Esophagus squamous epithelium (tissue), 5 donors: ENCODE measurements around the gene DNAH3. TPM values are rescaled to one million over a fixed set of nuclear protein-coding genes. Genes with fewer than 3 reads are reported as not detected.

Source experiments
- DNase-seq: peaks from one replicate; lab custom pipeline; 2025; lab: John Stamatoyannopoulos, UW
- H3K27ac ChIP-seq, 4 donors: fragments of 200-600 bp; sonication (generic); one replicate each; pipeline ENCODE4 v1.5.1; 2016 to 2019; ENCODE audit warnings: mild to moderate bottlenecking in 1 of 4
- H3K27me3 ChIP-seq, 4 donors: fragments of 200-600 bp; sonication (generic); 1 replicate in 3 of 4; 2 replicates in 1 of 4; pipeline versions ENCODE4 v1.5.1 to v1.6.0; 2017 to 2021; ENCODE audit warnings: antibody characterized with exemption in 1 of 4
- H3K36me3 ChIP-seq, 3 donors: fragments of 200-600 bp; sonication (generic); one replicate each; pipeline ENCODE4 v1.5.1; 2016 to 2019
- H3K4me1 ChIP-seq, 3 donors: fragments of 200-600 bp; sonication (generic); one replicate each; pipeline ENCODE4 v1.5.1; 2017 to 2019
- H3K4me3 ChIP-seq, 4 donors: fragments of 200-600 bp; sonication (generic); 1 replicate in 3 of 4; 2 replicates in 1 of 4; pipeline ENCODE4 v1.5.1; 2016 to 2019; ENCODE audit warnings: mild to moderate bottlenecking in 2 of 4, moderate library complexity in 1 of 4
- H3K9me3 ChIP-seq, 3 donors: fragments of 200-600 bp; sonication (generic); one replicate each; pipeline ENCODE4 v1.5.1; 2016 to 2019
- POLR2A ChIP-seq, 4 donors: fragments of 450-650 bp; IDR thresholded peaks; one replicate each; pipeline ENCODE4 v1.6.1; 2017; ENCODE audit warnings: antibody characterized with exemption in 4 of 4, mild to moderate bottlenecking in 4 of 4, moderate library complexity in 3 of 4
- WGBS, 2 donors: methylation state at CpG; one replicate each; pipeline ENCODE4 v1.1.5; 2018; 5-methylcytosine and 5-hydroxymethylcytosine counted together
- intact Hi-C: fragments of 100-400 bp; cut with DNase I; formaldehyde crosslinking; loops from one replicate; pipeline ENCODE4 v1.15.0; 2022
- total RNA-seq, 4 donors: library from RNA; depleted of rRNA; stranded (reverse); fragments of >200 nt; gene quantifications; one replicate each; pipeline ENCODE4 v1.1.0, GENCODE V29; 2016
- TF ChIP-seq, protein P1 (sequence below), 6 experiments: fragments of 450-650 bp in 4 of 6; fragments of 200-600 bp in 2 of 6; sonication (generic) in 2 of 6; IDR thresholded peaks; one replicate each; pipeline ENCODE4 v1.5.1; 2016 to 2019; ENCODE audit warnings: antibody characterized with exemption in 6 of 6, mild to moderate bottlenecking in 4 of 6, moderate library complexity in 4 of 6
- donor health status: DM: yes; HTN: yes; CAD: no.

The DNAH3 gene
- total RNA-seq, 4 donors from 2014 or later, result 0.57 TPM; not detected in 2

DNA sequence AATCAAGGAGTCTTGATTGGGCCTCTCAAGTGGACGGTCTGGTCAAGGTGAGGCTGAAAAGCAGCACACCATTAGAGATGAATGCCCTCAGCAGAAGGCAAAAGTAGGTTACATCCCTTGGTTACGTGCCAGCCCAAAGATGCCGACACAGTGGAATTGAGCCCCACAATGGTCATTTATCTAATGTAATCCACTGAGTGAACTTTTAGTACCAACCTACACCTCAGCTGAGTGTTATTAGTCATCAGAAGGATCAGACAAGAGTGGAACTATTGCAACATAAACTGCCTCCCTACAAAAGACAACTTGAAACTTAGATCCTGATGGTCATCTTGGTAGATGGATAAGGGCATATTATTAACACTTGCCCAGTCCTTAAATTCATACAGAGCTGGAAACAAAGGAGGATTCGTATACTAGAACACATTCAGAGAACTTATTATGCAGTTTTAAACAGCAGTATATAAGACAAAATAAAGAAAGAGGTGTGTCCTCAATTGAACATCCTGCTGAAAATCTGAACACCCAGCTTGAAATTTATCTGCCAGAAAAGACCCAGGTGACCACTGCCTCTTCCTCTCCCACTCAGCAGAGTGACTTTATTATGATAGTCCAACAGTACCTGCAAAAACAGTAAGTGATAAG is 253.3 kb downstream of the DNAH3 start:
- no peaks in the 10 kb centered on the region for H3K9me3 ChIP-seq
- peak overlapping the region in 3 of 4 donors; percentile 40 to 99 (median 98) for H3K27ac ChIP-seq
- H3K4me1 ChIP-seq, result peaks cover 18 to 51% (median 28%) of the 10 kb centered on the region in 3 donors
- peaks cover 0 to 41% (median 0%) of the 10 kb centered on the region in 3 donors for H3K36me3 ChIP-seq
- no peak for TF ChIP-seq POLR2A (IDR thresholded peaks at IDR 0.05)
- TF ChIP-seq, protein P1, sequence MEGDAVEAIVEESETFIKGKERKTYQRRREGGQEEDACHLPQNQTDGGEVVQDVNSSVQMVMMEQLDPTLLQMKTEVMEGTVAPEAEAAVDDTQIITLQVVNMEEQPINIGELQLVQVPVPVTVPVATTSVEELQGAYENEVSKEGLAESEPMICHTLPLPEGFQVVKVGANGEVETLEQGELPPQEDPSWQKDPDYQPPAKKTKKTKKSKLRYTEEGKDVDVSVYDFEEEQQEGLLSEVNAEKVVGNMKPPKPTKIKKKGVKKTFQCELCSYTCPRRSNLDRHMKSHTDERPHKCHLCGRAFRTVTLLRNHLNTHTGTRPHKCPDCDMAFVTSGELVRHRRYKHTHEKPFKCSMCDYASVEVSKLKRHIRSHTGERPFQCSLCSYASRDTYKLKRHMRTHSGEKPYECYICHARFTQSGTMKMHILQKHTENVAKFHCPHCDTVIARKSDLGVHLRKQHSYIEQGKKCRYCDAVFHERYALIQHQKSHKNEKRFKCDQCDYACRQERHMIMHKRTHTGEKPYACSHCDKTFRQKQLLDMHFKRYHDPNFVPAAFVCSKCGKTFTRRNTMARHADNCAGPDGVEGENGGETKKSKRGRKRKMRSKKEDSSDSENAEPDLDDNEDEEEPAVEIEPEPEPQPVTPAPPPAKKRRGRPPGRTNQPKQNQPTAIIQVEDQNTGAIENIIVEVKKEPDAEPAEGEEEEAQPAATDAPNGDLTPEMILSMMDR (IDR thresholded peaks at IDR 0.05), result no peak
- no peak for DNase-seq
- WGBS, 2 donors, result 65 to 70% methylated on average over 4 of the region's 4 CpGs
- H3K27me3 ChIP-seq, result no peaks in the 10 kb centered on the region
- intact Hi-C loops, result no loop called here
- no peak overlapping the region for H3K4me3 ChIP-seq

DNA sequence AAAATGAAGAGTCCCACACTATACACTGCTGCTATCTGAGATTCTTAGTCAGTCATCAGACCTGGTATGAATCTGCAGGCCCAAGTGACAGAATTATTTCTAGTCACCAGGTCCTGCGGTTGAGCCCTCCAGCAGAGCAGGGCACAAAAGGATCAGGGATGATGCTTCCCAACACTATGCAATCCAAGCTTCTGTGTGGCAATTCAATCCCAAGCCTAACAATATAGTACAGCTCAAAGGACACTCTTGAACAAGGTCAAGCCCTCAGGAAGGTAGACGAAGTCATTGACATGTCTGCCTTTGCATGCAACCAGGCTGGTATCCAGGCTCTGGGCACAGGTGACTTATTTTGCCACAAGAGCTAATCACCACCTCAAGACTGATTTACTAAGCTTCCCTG is 256.3 kb downstream of the DNAH3 start:
- peaks cover 14 to 41% (median 27%) of the 10 kb centered on the region in 3 donors for H3K4me1 ChIP-seq
- no peaks in the 10 kb centered on the region for H3K9me3 ChIP-seq
- intact Hi-C loops, result no loop called here
- no peak overlapping the region for H3K4me3 ChIP-seq
- H3K36me3 ChIP-seq, result peaks cover 0 to 53% (median 0%) of the 10 kb centered on the region in 3 donors
- H3K27ac ChIP-seq, result no peak overlapping the region
- 88% methylated on average over 1 to 2 of the region's 2 CpGs for WGBS, 2 donors
- TF ChIP-seq, protein P1 (IDR thresholded peaks at IDR 0.05), result no peak
- TF ChIP-seq POLR2A (IDR thresholded peaks at IDR 0.05), result no peak
- DNase-seq, result no peak
- H3K27me3 ChIP-seq, result no peaks in the 10 kb centered on the region

DNA sequence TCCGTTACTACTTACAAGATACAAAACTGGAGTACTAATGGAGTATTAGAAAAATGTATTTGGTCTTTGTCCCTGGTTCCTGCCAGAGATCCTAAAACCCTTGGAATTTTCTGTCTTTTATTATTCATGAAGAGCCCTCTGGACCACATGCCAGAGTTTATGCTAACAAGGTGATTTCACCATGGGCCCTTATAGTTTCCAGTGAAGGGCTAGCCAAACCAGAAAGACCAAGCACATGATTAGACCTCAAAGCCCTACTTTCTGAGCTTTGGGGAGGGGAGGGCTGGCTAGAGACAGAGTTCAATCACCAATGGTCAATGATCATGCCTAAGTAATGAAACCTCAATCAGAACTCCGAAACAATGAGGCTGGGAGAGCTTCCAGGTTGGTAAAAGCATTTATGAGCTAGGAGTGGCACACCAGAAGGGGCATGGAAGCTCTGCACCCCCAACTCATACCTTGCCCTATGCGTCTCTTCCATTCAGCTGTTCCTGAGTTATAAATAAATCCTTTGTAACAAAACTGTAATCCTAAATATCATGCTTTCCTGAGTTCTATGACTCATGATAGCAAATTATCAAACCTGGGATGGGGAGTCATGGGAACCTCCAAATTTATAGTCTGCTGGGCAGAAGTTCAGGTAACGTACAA is 260.9 kb downstream of the DNAH3 start:
- H3K9me3 ChIP-seq, result no peaks in the 10 kb centered on the region
- intact Hi-C loops, result no loop called here
- H3K36me3 ChIP-seq, result peaks cover 0 to 36% (median 0%) of the 10 kb centered on the region in 3 donors
- TF ChIP-seq, protein P1 (IDR thresholded peaks at IDR 0.05), result no peak
- TF ChIP-seq POLR2A (IDR thresholded peaks at IDR 0.05), result no peak
- H3K4me3 ChIP-seq, result no peak overlapping the region
- H3K27ac ChIP-seq, result no peak overlapping the region
- no peaks in the 10 kb centered on the region for H3K27me3 ChIP-seq
- DNase-seq, result no peak
- 74 to 90% methylated on average over 4 of the region's 4 CpGs for WGBS, 2 donors
- peaks cover 0 to 25% (median 6%) of the 10 kb centered on the region in 3 donors for H3K4me1 ChIP-seq

DNA sequence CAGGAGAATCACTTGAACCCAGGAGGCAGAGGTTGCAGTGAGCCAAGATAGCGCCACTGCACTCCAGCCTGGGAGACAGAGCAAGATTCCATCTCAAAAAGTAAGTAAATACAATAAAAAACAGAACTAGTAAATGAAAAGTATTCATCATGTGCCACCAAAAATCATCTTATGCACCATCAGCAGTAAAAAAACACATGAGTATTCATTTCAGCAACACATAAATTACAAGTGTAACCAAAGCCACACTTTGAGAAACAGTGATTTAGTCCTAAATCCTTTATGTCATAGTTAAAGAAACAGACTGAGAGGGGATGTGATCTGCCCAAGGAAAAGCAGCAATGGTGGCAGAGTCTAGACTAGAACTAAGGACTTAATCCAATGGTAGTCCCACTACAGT is 263.4 kb downstream of the DNAH3 start:
- Histone ChIP-seq H3K27me3 (no peaks in the 10 kb centered on the region), H3K4me3 (no peak overlapping the region), H3K36me3 (peaks cover 0 to 10% (median 0%) of the 10 kb centered on the region in 3 donors), H3K4me1 (peaks cover 0 to 48% (median 22%) of the 10 kb centered on the region in 3 donors), H3K9me3 (no peaks in the 10 kb centered on the region), H3K27ac (peak overlapping the region in 1 of 4 donors; percentile 7)
- DNase-seq, result no peak
- intact Hi-C loops, result no loop called here
- 91 to 100% methylated on average over 1 of the region's 1 CpG for WGBS, 2 donors
- no peak for TF ChIP-seq POLR2A (IDR thresholded peaks at IDR 0.05)
- TF ChIP-seq, protein P1 (IDR thresholded peaks at IDR 0.05), result no peak

DNA sequence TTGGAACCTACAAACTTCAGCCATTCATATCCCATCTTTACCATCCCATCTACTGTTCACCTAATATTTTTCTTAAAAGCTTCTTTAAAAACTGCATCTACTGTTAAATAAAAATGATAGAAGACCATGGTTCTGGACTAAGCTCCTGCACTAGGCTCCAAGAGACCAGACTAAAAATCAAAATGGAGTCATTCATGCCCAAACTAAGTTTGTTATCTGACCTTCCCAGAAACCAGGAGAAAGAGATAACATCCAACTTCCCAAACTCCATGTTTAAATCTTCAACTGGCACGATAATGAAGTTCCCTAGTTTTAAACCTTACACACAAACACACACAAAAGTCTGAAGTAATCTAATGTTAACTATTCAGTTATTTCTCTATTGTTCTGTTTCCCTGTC is 264.3 kb downstream of the DNAH3 start:
- Histone ChIP-seq H3K27me3 (no peaks in the 10 kb centered on the region), H3K27ac (no peak overlapping the region), H3K4me1 (peaks cover 0 to 57% (median 22%) of the 10 kb centered on the region in 3 donors), H3K4me3 (no peak overlapping the region), H3K36me3 (peaks cover 0 to 2% (median 0%) of the 10 kb centered on the region in 3 donors), H3K9me3 (no peaks in the 10 kb centered on the region)
- DNase-seq, result no peak
- no peak for TF ChIP-seq POLR2A (IDR thresholded peaks at IDR 0.05)
- TF ChIP-seq, protein P1 (IDR thresholded peaks at IDR 0.05), result no peak
- WGBS, 2 donors, result 23 to 75% methylated on average over 1 of the region's 1 CpG
- intact Hi-C loops, result no loop called here
